Inflammatory macrophage treated with lipopolysaccharide for 4 hours (primary cell): ENCODE data around the gene FANCG.

Source experiments
- DNase-seq: peaks from one replicate; pipeline ENCODE4 v3.0.0-alpha.2; 2020

FANCG gene

GRCh38 chr9:35079426-35080341, at the start of gene FANCG:
Gene FANCG (minus strand): TSS chr9:35079942. CDS start chr9:35079524, 418 bp downstream.
- DNase-seq = peak; percentile 91

- DNase-seq = peak; percentile 93
These were observed 37.3 kb upstream of the FANCG start for GRCh38 chr9:35116898-35117551.

- no peak for DNase-seq
These were observed 36.8 kb upstream of the FANCG start for GRCh38 chr9:35116539-35116897.

- DNase-seq = peak; percentile 97
These were observed 36.2 kb upstream of the FANCG start, which contains the start of gene ATOSB for GRCh38 chr9:35115680-35116538. Gene ATOSB (minus strand): TSS chr9:35115862. CDS start chr9:35108274, 7,588 bp downstream.

- peak; percentile 85 for DNase-seq
These were observed 35.3 kb upstream of the FANCG start for GRCh38 chr9:35114840-35115628.

GRCh38 chr9:35114113-35114839, 34.5 kb upstream of the FANCG start:
- peak; percentile 98 for DNase-seq

- DNase-seq = peak; percentile 91
These were observed 32.7 kb upstream of the FANCG start for GRCh38 chr9:35112257-35113020.

- DNase-seq = peak; percentile 99
These were observed 31.5 kb upstream of the FANCG start for GRCh38 chr9:35111001-35111933.

- peak; percentile 8 for DNase-seq
These were observed 30.6 kb upstream of the FANCG start for GRCh38 chr9:35110327-35110761.

- no peak for DNase-seq
These were observed 29.3 kb upstream of the FANCG start for GRCh38 chr9:35108946-35109575.

GRCh38 chr9:35108461-35108860, 28.7 kb upstream of the FANCG start:
- no peak for DNase-seq

GRCh38 chr9:35107297-35108290, 27.9 kb upstream of the FANCG start:
- DNase-seq = no peak

- no peak for DNase-seq
These were observed 26.6 kb upstream of the FANCG start for GRCh38 chr9:35106343-35106730.

GRCh38 chr9:35105571-35106342, 26.0 kb upstream of the FANCG start:
- no peak for DNase-seq

GRCh38 chr9:35105126-35105525, 25.4 kb upstream of the FANCG start:
- DNase-seq = no peak

- DNase-seq = no peak
These were observed 24.8 kb upstream of the FANCG start for GRCh38 chr9:35104586-35104985.

- DNase-seq = no peak
These were observed 24.0 kb upstream of the FANCG start for GRCh38 chr9:35103660-35104191.
